Jurkat, Clone E6-1 (cell line): ENCODE measurements around the gene TNNT3.
"Not testable (repeated sequence)": the region's sequence is repeated elsewhere in the genome, so short reads cannot be mapped to it uniquely, and the experiment has no call there.

Source experiments
- DNase-seq: peaks from one replicate; pipeline ENCODE4 v3.0.0-alpha.2; 2011; ENCODE audit warnings: low read depth, low spot score
- H3K4me3 ChIP-seq: 2 replicates; pipeline ENCODE4 v1.5.1; 2011; ENCODE audit warnings: mild to moderate bottlenecking, low read length, control low read depth, moderate library complexity

Gene TNNT3

GRCh38 chr11:1929621-1930461 lies 10.3 kb downstream of the TNNT3 start:
- DNase-seq: no peak
- no peak overlapping the region for H3K4me3 ChIP-seq

- no peak for DNase-seq
- no peak overlapping the region for H3K4me3 ChIP-seq
These were observed 10.9 kb downstream of the TNNT3 start for GRCh38 chr11:1930462-1930830.

- DNase-seq: no peak
- no peak overlapping the region for H3K4me3 ChIP-seq
These were observed 12.0 kb downstream of the TNNT3 start for GRCh38 chr11:1931341-1932104.

- no peak overlapping the region for H3K4me3 ChIP-seq
- DNase-seq: no peak
These were observed 12.6 kb downstream of the TNNT3 start for GRCh38 chr11:1932105-1932480.

- no peak overlapping the region for H3K4me3 ChIP-seq
- DNase-seq: no peak
These were observed 13.2 kb downstream of the TNNT3 start for GRCh38 chr11:1932681-1933080.

GRCh38 chr11:1933416-1934334 lies 14.2 kb downstream of the TNNT3 start:
- no peak for DNase-seq
- no peak overlapping the region for H3K4me3 ChIP-seq

- DNase-seq: no peak
These were observed 15.0 kb downstream of the TNNT3 start for GRCh38 chr11:1934335-1935155.

GRCh38 chr11:1935156-1936071 lies 15.9 kb downstream of the TNNT3 start:
- no peak for DNase-seq
- H3K4me3 ChIP-seq: no peak overlapping the region

More at GRCh38 chr11:1934335-1935155, 15.0 kb downstream of the TNNT3 start:
- no peak overlapping the region for H3K4me3 ChIP-seq

- no peak for DNase-seq
- no peak overlapping the region for H3K4me3 ChIP-seq
These were observed 16.7 kb downstream of the TNNT3 start for GRCh38 chr11:1936072-1936780.

GRCh38 chr11:1936781-1937615 lies 17.5 kb downstream of the TNNT3 start:
- DNase-seq: no peak
- no peak overlapping the region for H3K4me3 ChIP-seq

GRCh38 chr11:1937616-1938342 lies 18.3 kb downstream of the TNNT3 start:
- no peak for DNase-seq
- no peak overlapping the region for H3K4me3 ChIP-seq

- DNase-seq: no peak
- no peak overlapping the region for H3K4me3 ChIP-seq
These were observed 19.0 kb downstream of the TNNT3 start for GRCh38 chr11:1938343-1939005.

- no peak for DNase-seq
- no peak overlapping the region for H3K4me3 ChIP-seq
These were observed 19.6 kb downstream of the TNNT3 start for GRCh38 chr11:1939006-1939625.

- DNase-seq, H3K4me3 ChIP-seq: not testable (repeated sequence)
These were observed 20.3 kb downstream of the TNNT3 start for GRCh38 chr11:1939788-1940187.
